ENCODE data around the gene KCTD17. TPM values are rescaled to one million over a fixed set of nuclear protein-coding genes. Genes with fewer than 3 reads are reported as not detected.

KCTD17 gene
- total RNA-seq, 6 experiments from 2014 or later = 2.0 to 9.7 (median 4.4) TPM

DNA sequence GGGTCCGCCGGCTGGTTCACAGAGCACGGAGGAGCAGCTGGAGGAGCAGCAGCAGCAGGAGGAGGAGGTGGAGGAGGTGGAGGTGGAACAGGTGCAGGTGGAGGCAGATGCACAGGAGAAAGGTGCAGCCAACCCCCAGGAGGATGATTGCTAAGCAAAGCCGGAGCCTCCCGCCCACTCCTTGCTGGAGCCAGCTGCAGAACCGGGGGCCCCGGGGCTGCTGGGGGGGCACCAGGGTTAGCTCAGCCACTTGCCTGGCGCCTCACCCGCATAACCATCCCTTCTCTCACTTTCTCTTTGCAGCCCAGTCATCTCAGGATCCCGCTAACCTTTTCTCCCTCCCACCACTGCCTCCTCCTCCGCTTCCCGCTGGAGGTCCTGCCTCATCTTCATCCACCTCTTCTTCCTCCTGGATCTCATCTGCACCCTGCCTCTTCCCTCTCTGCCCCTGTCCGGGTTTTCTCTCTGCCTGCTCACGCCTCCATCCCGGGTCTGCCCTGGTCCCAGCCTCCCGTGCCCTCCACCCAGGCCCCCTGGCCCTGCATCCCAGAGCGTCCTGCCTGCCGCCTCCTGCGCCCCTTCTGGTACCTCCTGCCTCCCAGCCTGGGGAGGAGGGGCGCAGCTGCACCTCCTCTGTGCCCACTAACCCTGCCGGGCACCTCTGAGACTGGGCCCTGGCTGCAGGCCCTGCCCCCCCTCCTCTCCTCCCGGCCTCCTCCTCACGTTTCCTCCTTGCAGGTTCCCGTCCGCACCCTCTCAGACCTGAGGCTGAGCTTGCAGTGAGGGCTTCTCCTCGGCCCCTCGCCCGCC, 9.5 kb downstream of the KCTD17 start:
- Histone ChIP-seq H3K4me1 (no peaks in the 10 kb centered on the region), H3K27ac (no peak overlapping the region), H3K9me3 (no peaks in the 10 kb centered on the region), H3K27me3 (no peaks in the 10 kb centered on the region), H3K36me3 (no peaks in the 10 kb centered on the region), H3K4me3 (no peak overlapping the region)
- DNase-seq (no peak), ATAC-seq (no peak)
- intact Hi-C loops (cut with DNase I) = loop anchor here in 1 of 2 donors (10.0 kb wide), 1 partner anchor 144 kb away; no protein-coding TSS in a partner anchor
- TF ChIP-seq, protein P1, sequence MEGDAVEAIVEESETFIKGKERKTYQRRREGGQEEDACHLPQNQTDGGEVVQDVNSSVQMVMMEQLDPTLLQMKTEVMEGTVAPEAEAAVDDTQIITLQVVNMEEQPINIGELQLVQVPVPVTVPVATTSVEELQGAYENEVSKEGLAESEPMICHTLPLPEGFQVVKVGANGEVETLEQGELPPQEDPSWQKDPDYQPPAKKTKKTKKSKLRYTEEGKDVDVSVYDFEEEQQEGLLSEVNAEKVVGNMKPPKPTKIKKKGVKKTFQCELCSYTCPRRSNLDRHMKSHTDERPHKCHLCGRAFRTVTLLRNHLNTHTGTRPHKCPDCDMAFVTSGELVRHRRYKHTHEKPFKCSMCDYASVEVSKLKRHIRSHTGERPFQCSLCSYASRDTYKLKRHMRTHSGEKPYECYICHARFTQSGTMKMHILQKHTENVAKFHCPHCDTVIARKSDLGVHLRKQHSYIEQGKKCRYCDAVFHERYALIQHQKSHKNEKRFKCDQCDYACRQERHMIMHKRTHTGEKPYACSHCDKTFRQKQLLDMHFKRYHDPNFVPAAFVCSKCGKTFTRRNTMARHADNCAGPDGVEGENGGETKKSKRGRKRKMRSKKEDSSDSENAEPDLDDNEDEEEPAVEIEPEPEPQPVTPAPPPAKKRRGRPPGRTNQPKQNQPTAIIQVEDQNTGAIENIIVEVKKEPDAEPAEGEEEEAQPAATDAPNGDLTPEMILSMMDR (IDR thresholded peaks at IDR 0.05) = no peak
- TF ChIP-seq POLR2A (IDR thresholded peaks at IDR 0.05) = no peak
- 64% methylated on average over 22 of the region's 28 CpGs for WGBS (ENCODE audit: insufficient coverage, low coverage, low lambda C conversion rate, missing lambda C conversion rate)

DNA sequence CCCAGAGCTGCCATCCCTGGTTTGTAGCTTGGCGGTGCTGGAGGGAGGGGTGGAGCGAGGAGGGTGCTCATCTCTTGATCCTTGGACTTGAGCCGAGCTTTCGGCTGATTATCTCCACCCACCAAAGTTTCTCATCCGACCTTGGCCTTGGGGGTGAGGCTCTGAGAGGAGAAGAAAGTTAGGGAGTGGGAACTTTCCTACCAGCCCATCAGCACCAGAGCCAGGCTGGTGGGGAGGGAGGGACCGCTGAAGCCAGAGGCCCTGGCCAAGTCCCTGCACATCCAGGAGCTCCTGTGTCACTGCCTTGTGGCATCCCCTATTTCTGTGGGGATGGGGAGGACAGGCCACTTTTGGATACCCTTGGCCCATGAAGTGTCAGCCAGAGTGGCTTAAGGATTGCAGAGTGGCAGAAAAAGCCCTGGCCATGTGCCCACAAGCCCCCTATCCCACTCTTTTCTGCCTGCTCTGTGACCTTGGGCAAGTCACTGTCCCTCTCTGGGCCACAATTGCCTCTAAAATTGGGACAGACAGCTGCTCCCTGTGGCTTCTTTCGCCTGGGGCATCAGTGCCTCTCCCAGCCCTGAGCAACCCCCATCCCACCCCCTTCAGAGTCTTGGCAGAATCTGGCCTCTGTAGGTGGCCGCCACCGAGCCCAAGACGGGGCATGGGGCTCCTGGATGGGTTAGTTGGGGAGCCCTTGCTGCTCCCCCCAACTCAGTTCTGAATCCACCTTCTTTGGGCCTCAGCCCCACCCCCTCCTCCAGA, 10.3 kb downstream of the KCTD17 start:
- no peak for DNase-seq

DNA sequence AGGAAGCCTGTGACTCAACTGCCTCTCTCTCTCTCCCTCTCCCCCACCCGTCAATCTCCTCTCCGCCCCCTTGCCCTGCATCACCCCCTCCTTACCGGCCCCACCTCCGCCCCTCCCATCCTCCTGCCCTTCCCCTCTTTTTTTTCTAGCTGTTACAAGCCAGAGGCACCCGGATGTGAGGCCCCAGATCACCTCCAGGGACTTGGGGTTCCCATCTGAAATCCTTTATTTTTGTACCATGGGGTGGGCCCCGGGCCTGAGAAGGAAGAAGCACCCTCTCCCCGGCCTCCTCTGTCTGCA, 10.8 kb downstream of the KCTD17 start:
- 62% methylated on average over 6 of the region's 7 CpGs for WGBS (ENCODE audit: insufficient coverage, low coverage, low lambda C conversion rate, missing lambda C conversion rate)

More for the DNA sequence above, 10.3 kb downstream of the KCTD17 start:
- no peak for TF ChIP-seq POLR2A (IDR thresholded peaks at IDR 0.05)
- TF ChIP-seq, protein P1 (IDR thresholded peaks at IDR 0.05) = no peak
- WGBS (ENCODE audit: insufficient coverage, low coverage, low lambda C conversion rate, missing lambda C conversion rate) = 54% methylated on average over 7 of the region's 10 CpGs
- no peaks in the 10 kb centered on the region for H3K9me3 ChIP-seq
- H3K4me3 ChIP-seq = no peak overlapping the region
- H3K27me3 ChIP-seq = no peaks in the 10 kb centered on the region
- intact Hi-C loops (cut with DNase I) = loop anchor here in 1 of 2 donors (10.0 kb wide), 1 partner anchor 143 kb away; no protein-coding TSS in a partner anchor
- H3K27ac ChIP-seq = no peak overlapping the region
- no peak for ATAC-seq
- no peaks in the 10 kb centered on the region for H3K36me3 ChIP-seq
- no peaks in the 10 kb centered on the region for H3K4me1 ChIP-seq

DNA sequence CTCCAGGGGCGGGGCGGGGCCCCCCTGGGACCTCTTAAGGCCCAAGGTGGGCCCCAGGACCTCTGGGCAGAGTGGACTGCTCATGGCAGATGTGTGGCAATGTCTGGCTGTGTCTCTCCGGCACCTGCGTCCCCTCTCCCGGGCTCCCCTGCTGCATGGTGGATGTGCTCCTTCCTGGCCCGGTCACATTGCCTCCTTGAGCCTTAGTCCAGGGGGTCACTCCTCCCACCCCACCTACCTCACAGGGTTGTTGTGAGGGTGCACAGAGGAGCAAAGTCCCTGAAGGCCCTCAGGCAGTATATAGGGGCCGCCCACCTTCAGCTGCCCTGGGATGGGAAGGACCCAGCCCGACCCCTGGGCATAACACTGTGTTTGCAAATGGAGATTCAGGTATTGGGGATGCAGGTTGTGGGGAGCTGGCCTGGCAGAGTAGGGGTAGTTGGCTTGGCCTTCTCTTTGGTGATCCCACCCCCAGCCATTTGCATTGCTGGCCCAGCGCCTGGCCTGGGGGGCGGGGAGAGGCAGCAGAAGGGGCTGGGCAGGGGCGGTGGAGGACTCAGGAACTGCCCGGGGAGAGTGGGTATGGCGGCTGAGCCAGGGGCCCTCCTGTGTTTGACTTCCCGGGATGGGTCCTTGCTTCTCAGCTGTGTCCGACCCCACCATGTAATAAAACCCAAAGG, 11.3 kb downstream of the KCTD17 start:
- Histone ChIP-seq H3K9me3 (no peaks in the 10 kb centered on the region), H3K4me3 (no peak overlapping the region), H3K4me1 (no peaks in the 10 kb centered on the region), H3K27me3 (no peaks in the 10 kb centered on the region), H3K27ac (no peak overlapping the region), H3K36me3 (no peaks in the 10 kb centered on the region)
- DNase-seq (no peak), ATAC-seq (peak in 1 of 4 donors; percentile 1)
- intact Hi-C loops (cut with DNase I) = loop anchor here in 1 of 2 donors (10.0 kb wide), 1 partner anchor 142 kb away; no protein-coding TSS in a partner anchor
- no peak for TF ChIP-seq POLR2A (IDR thresholded peaks at IDR 0.05)
- TF ChIP-seq, protein P1 (IDR thresholded peaks at IDR 0.05) = no peak
- WGBS (ENCODE audit: insufficient coverage, low coverage, low lambda C conversion rate, missing lambda C conversion rate) = 100% methylated on average over 1 of the region's 15 CpGs

More for the DNA sequence above, 10.8 kb downstream of the KCTD17 start:
- ATAC-seq (no peak), DNase-seq (no peak)
- intact Hi-C loops (cut with DNase I) = loop anchor here in 1 of 2 donors (10.0 kb wide), 1 partner anchor 142 kb away; no protein-coding TSS in a partner anchor
- Histone ChIP-seq H3K4me3 (no peak overlapping the region), H3K27ac (no peak overlapping the region), H3K36me3 (no peaks in the 10 kb centered on the region), H3K9me3 (no peaks in the 10 kb centered on the region), H3K27me3 (no peaks in the 10 kb centered on the region), H3K4me1 (no peaks in the 10 kb centered on the region)
- TF ChIP-seq, protein P1 (IDR thresholded peaks at IDR 0.05) = no peak
- no peak for TF ChIP-seq POLR2A (IDR thresholded peaks at IDR 0.05)
